ENCODE results near the gene USP35. TPM values are rescaled to one million over a fixed set of nuclear protein-coding genes. Genes with fewer than 3 reads are reported as not detected.

USP35 gene
- total RNA-seq, 4 donors from 2014 or later = 13.5 to 18.1 (median 14.3) TPM

DNA sequence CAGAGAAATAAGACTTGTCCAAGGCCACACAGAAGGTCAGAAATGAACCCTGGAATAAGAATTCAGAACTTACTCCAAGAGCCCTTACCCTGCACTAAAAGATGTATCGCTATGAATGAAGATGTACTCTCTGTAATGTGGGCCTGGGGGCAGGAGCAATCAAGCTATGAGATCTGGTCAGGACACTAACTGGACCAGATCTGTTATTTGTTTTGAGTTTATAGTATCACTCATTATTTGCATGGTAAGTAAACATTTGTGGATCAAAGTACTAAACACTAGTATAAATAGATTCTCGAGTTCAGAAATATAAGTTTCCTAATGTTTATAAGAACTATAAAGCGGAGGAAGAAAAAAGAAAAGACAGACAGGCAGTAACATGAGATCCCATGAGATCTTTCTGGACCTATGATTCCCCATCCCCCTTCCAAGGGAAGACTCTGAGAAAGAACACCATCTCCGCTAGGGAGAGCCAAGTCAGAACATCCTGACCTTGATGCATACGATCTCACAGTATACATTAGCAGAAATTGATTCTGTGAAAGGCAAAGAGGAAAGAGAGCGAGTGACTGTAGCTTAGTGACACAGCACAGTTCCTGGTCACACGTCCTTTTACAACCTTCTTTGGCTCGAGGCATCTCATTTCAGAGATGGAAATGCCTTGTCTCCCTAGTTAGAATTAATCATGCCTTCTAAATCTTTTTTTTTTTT, 71.2 kb downstream of the USP35 start:
- H3K4me1 ChIP-seq = peaks cover 3 to 28% of the 10 kb centered on the region in 2 donors
- intact Hi-C loops (cut with DNase I) = no loop called here
- H3K4me3 ChIP-seq (replicated peaks in 1 of 3) = no peak overlapping the region
- DNase-seq = no peak
- H3K9me3 ChIP-seq = no peaks in the 10 kb centered on the region
- no peak for TF ChIP-seq POLR2A (IDR thresholded peaks at IDR 0.05)
- TF ChIP-seq, protein P1, sequence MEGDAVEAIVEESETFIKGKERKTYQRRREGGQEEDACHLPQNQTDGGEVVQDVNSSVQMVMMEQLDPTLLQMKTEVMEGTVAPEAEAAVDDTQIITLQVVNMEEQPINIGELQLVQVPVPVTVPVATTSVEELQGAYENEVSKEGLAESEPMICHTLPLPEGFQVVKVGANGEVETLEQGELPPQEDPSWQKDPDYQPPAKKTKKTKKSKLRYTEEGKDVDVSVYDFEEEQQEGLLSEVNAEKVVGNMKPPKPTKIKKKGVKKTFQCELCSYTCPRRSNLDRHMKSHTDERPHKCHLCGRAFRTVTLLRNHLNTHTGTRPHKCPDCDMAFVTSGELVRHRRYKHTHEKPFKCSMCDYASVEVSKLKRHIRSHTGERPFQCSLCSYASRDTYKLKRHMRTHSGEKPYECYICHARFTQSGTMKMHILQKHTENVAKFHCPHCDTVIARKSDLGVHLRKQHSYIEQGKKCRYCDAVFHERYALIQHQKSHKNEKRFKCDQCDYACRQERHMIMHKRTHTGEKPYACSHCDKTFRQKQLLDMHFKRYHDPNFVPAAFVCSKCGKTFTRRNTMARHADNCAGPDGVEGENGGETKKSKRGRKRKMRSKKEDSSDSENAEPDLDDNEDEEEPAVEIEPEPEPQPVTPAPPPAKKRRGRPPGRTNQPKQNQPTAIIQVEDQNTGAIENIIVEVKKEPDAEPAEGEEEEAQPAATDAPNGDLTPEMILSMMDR (IDR thresholded peaks at IDR 0.05) = no peak
- no peaks in the 10 kb centered on the region for H3K27me3 ChIP-seq
- H3K27ac ChIP-seq = no peak overlapping the region
- H3K36me3 ChIP-seq = no peaks in the 10 kb centered on the region
- WGBS, 2 donors = 87 to 88% methylated on average over 8 of the region's 8 CpGs

DNA sequence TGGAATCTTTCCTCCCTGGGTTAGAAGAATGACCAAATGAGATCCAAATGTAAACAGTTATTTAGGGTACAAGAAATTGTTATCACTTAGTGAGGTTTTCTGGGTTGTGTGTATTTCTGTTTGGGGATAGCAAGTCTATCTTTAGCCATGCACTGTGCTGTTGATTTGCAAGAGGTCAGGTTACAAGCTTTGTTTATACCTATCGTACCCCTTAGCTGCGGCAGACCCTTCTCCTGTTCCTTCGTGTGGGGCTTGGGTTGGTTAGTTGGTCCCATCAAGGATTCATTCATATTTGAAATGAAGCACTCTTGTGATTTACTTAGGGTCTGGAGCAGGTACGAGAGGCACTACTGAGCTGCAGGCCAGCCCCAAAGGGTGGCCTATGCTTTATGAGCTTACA, 72.6 kb downstream of the USP35 start:
- no peak for TF ChIP-seq POLR2A (IDR thresholded peaks at IDR 0.05)
- TF ChIP-seq, protein P1 (IDR thresholded peaks at IDR 0.05) = no peak
- H3K27ac ChIP-seq = no peak overlapping the region
- H3K4me3 ChIP-seq (replicated peaks in 1 of 3) = no peak overlapping the region
- peaks cover 3 to 34% of the 10 kb centered on the region in 2 donors for H3K4me1 ChIP-seq
- no peaks in the 10 kb centered on the region for H3K27me3 ChIP-seq
- intact Hi-C loops (cut with DNase I) = no loop called here
- 68 to 74% methylated on average over 4 of the region's 4 CpGs for WGBS, 2 donors
- H3K9me3 ChIP-seq = no peaks in the 10 kb centered on the region
- no peak for DNase-seq
- H3K36me3 ChIP-seq = no peaks in the 10 kb centered on the region

DNA sequence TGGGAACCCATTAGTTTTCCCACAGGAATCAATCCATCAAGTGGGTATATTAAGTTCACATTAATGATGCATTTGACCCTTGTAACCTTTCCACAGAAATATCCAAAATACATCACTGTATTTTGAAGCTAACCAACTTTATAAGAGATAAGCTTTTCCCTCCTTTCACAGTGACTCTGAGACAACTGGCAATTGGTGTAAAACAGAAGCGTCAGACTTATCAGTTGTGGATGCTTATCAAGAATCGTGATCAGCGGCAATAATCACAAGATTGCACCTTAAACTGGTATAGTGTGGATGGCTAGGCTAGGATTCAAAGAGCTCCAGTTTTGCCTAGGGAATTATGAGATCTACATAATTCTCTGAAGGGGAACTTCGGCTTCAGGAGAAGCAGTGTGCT, 73.1 kb downstream of the USP35 start:
- no peaks in the 10 kb centered on the region for H3K36me3 ChIP-seq
- TF ChIP-seq POLR2A (IDR thresholded peaks at IDR 0.05) = no peak
- TF ChIP-seq, protein P1 (IDR thresholded peaks at IDR 0.05) = no peak
- no peaks in the 10 kb centered on the region for H3K9me3 ChIP-seq
- no peak for DNase-seq
- H3K4me1 ChIP-seq = peaks cover 0 to 34% of the 10 kb centered on the region in 2 donors
- intact Hi-C loops (cut with DNase I) = no loop called here
- no peak overlapping the region for H3K4me3 ChIP-seq (replicated peaks in 1 of 3)
- WGBS, 2 donors = 95 to 96% methylated on average over 4 of the region's 4 CpGs
- no peak overlapping the region for H3K27ac ChIP-seq
- no peaks in the 10 kb centered on the region for H3K27me3 ChIP-seq

DNA sequence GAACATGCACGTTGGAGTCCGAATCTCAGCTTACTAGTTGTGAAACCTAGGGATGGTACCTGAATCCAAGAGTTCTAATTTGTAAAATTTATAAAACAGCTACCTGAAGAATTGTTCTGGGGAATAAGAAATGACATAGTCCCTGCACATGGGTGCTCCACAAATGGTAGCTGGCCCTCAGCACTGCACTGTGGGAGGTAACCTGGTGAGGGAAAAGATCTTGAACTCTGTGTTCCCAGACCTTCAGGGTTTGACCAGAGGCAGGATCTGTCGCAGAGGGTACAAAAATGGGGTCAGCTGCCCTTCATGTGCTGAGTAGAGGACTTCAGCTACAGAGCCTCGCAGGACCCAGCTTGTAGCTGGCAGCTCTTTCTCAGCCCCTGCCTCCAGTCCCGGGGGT, 73.5 kb downstream of the USP35 start:
- Histone ChIP-seq H3K4me1 (peaks cover 0 to 32% of the 10 kb centered on the region in 2 donors), H3K9me3 (no peaks in the 10 kb centered on the region), H3K27me3 (no peaks in the 10 kb centered on the region), H3K4me3 (replicated peaks in 1 of 3) (no peak overlapping the region), H3K27ac (no peak overlapping the region), H3K36me3 (no peaks in the 10 kb centered on the region)
- 85% methylated on average over 5 of the region's 5 CpGs for WGBS, 2 donors
- TF ChIP-seq, protein P1 (IDR thresholded peaks at IDR 0.05) = no peak
- no peak for TF ChIP-seq POLR2A (IDR thresholded peaks at IDR 0.05)
- no peak for DNase-seq
- intact Hi-C loops (cut with DNase I) = no loop called here

DNA sequence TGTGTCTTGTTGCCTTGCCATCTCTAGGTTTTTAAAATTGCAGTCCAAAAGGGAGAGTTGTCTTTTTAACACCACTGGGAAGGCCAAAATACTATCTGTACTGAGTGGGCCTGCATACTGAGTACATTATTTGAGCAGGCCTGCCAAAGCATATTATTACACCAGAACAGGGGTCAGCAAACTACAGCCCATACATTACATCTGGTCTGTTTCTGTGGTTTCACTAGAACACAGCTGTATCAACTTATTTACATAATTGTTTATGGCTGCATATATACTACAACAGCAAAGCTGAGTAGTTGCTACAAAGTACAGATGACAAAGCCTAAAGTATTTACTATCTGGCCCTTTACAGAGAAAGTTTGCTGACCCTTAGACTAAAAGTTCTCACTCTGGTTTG, 74.0 kb downstream of the USP35 start:
- intact Hi-C loops (cut with DNase I) = no loop called here
- no peak for DNase-seq
- H3K36me3 ChIP-seq = no peaks in the 10 kb centered on the region
- H3K4me1 ChIP-seq = peaks cover 0 to 30% of the 10 kb centered on the region in 2 donors
- H3K4me3 ChIP-seq (replicated peaks in 1 of 3) = no peak overlapping the region
- H3K27me3 ChIP-seq = no peaks in the 10 kb centered on the region
- no peak overlapping the region for H3K27ac ChIP-seq
- H3K9me3 ChIP-seq = no peaks in the 10 kb centered on the region
- no peak for TF ChIP-seq POLR2A (IDR thresholded peaks at IDR 0.05)
- TF ChIP-seq, protein P1 (IDR thresholded peaks at IDR 0.05) = no peak

Other genes starting within 250 kb of the USP35 start
- 10 to 100 TPM; 31.9 to 53.8 (median 43.7) TPM for gene INTS4, start 194.3 kb upstream of the USP35 start, total RNA-seq
- gene KCTD14, start 165.6 kb upstream of the USP35 start, total RNA-seq = 10 to 100 TPM; 11.6 to 23.7 (median 14.4) TPM
- gene THRSP, start 125.1 kb upstream of the USP35 start, total RNA-seq = 1 to 10 TPM in 2 of 4 donors, under 1 TPM in 1, not detected in 1; 0.67 to 7.2 (median 2.8) TPM
- 100 to 1,000 TPM; 205 to 342 (median 228) TPM for gene NDUFC2, start 109.1 kb upstream of the USP35 start, total RNA-seq
- 10 to 100 TPM; 49.6 to 86.7 (median 52.5) TPM for gene ALG8, start 49.3 kb upstream of the USP35 start, total RNA-seq
- gene KCTD21, start 293 bp upstream of the USP35 start, total RNA-seq = 10 to 100 TPM; 16.6 to 23.4 (median 17.0) TPM
- 10 to 100 TPM in 2 of 4 donors, 1 to 10 TPM in 2; 8.1 to 18.1 (median 13.4) TPM for gene GAB2, start 228.9 kb downstream of the USP35 start, total RNA-seq